ENCODE data around the gene SNX7. TPM values are rescaled to one million over a fixed set of nuclear protein-coding genes. Genes with fewer than 3 reads are reported as not detected.

Gene SNX7, protein sequence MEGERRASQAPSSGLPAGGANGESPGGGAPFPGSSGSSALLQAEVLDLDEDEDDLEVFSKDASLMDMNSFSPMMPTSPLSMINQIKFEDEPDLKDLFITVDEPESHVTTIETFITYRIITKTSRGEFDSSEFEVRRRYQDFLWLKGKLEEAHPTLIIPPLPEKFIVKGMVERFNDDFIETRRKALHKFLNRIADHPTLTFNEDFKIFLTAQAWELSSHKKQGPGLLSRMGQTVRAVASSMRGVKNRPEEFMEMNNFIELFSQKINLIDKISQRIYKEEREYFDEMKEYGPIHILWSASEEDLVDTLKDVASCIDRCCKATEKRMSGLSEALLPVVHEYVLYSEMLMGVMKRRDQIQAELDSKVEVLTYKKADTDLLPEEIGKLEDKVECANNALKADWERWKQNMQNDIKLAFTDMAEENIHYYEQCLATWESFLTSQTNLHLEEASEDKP
- polyA plus RNA-seq: 46.6 TPM
- long read RNA-seq, donor 1, transcript SNX7-201 (9 exons, 1,734 nt): major isoform, 12 of 32 reads
- long read RNA-seq, donor 1, partial matches to known transcripts: 20 of 32 reads
- long read RNA-seq, donor 1, other reads (novel, unspliced or antisense): 0 of 32 reads
- long read RNA-seq, donor 2, transcript SNX7-201 (9 exons, 1,734 nt): major isoform, 18 of 48 reads
- long read RNA-seq, donor 2, partial matches to known transcripts: 30 of 48 reads
- long read RNA-seq, donor 2, other reads (novel, unspliced or antisense): 0 of 48 reads
- long read RNA-seq, donor 3: 0 reads
- long read RNA-seq, donor 4, partial matches to known transcripts: 0 of 2 reads
- long read RNA-seq, donor 4, other reads (novel, unspliced or antisense): 0 of 2 reads
- long read RNA-seq, donor 5, transcript SNX7-201 (9 exons, 1,734 nt): major isoform, 19 of 37 reads
- long read RNA-seq, donor 5, partial matches to known transcripts: 17 of 37 reads
- long read RNA-seq, donor 5, other reads (novel, unspliced or antisense): 0 of 37 reads
- long read RNA-seq, donor 6, transcript SNX7-201 (9 exons, 1,734 nt): major isoform, 21 of 48 reads
- long read RNA-seq, donor 6, partial matches to known transcripts: 27 of 48 reads
- long read RNA-seq, donor 6, other reads (novel, unspliced or antisense): 0 of 48 reads
- long read RNA-seq, donor 7, transcript SNX7-201 (9 exons, 1,734 nt): major isoform, 14 of 31 reads
- long read RNA-seq, donor 7, partial matches to known transcripts: 17 of 31 reads
- long read RNA-seq, donor 7, other reads (novel, unspliced or antisense): 0 of 31 reads
- long read RNA-seq, donor 8, transcript SNX7-201 (9 exons, 1,734 nt): major isoform, 17 of 60 reads
- long read RNA-seq, donor 8, partial matches to known transcripts: 43 of 60 reads
- long read RNA-seq, donor 8, other reads (novel, unspliced or antisense): 0 of 60 reads
- long read RNA-seq, donor 9, transcript SNX7-201 (9 exons, 1,734 nt): major isoform, 21 of 74 reads
- long read RNA-seq, donor 9, partial matches to known transcripts: 53 of 74 reads
- long read RNA-seq, donor 9, other reads (novel, unspliced or antisense): 0 of 74 reads
- long read RNA-seq, donor 10, transcript SNX7-201 (9 exons, 1,734 nt): major isoform, 22 of 56 reads
- long read RNA-seq, donor 10, partial matches to known transcripts: 34 of 56 reads
- long read RNA-seq, donor 10, other reads (novel, unspliced or antisense): 0 of 56 reads
- long read RNA-seq, donor 11, transcript SNX7-201 (9 exons, 1,734 nt): major isoform, 20 of 38 reads
- long read RNA-seq, donor 11, partial matches to known transcripts: 18 of 38 reads
- long read RNA-seq, donor 11, other reads (novel, unspliced or antisense): 0 of 38 reads

DNA sequence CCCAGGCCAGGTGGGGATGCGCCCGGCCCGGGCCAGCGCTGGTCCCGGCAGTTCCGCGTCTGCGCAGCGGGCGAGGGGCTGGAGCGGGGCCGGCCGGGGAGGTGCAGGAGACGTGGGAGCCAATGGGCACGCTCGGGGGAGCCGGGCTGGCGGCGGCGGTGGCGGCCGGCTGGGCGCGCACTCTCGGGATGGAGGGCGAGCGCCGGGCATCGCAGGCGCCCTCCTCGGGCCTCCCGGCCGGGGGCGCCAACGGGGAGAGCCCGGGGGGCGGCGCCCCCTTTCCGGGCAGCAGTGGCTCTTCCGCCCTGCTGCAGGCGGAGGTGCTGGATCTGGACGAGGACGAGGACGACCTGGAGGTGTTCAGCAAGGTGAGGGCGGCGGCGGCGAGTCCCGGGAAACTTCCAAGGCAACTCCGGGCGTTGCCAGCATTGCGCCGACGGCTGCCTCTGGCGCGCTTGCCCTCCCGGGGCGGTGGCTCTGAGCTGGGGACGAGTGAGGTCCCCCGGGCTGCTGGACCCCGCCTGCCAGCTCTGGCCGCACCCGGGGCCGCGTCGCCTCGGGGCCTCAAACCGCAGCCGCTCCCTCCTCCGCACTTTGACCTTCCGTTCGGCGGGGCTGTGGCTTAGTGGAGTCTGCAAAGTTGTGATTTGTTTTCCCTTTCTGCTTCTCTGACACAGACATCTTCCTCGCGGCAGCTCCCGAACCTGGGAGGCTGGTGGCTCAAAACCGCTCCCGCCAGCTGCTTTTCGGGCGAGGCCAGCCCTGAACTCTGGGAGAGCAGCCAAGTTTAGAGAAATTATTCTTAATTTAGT is at the start of gene SNX7:
TSS of gene SNX7 (plus strand) at position 178 of the 812 bp plus-strand sequence. CDS start at position 189, 11 bp downstream.
- H3K9me3 ChIP-seq (ENCODE audit: control insufficient read depth, low read depth, low read length): no peaks in the 10 kb centered on the region
- DNase-seq: peak; percentile 79 to 95
- no peaks in the 10 kb centered on the region for H3K27me3 ChIP-seq (ENCODE audit: control insufficient read depth, insufficient read depth, low read length)
- H3K4me3 ChIP-seq (ENCODE audit: low read length): peak within 1 kb of the TSS; percentile 91
- no peaks in the 10 kb centered on the region for H3K36me3 ChIP-seq (ENCODE audit: control insufficient read depth, insufficient read depth, low read length)
- peaks cover 7% of the 10 kb centered on the region for H3K4me1 ChIP-seq (ENCODE audit: control insufficient read depth, insufficient read depth, low read length)
- peak within 1 kb of the TSS; percentile 99 for H3K27ac ChIP-seq (ENCODE audit: low read length)
- WGBS (ENCODE audit: insufficient coverage, low lambda C conversion rate): no CpG with 5 or more reads among the region's 80 CpGs

DNA sequence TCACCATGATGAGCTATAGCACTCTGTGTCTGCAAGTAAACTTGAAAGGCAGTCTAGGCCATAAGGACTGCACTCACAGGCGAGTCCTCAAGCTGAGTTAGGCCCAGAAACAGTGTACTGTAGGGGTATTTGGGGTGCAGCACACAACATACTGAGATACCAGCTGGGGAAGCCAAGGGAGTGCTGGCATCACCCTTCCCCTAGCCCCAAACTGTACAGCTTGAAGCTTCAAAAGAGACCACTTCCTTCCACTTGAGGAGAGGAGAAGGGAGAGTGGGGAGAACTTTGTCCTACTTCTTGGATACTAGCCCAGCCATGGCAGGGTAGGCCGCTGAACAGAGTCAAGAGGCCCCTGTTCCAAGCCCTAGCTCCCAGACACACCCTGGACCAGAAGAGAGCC is 24.2 kb upstream of the SNX7 start:
- H3K4me1 ChIP-seq (ENCODE audit: control insufficient read depth, insufficient read depth, low read length): no peaks in the 10 kb centered on the region
- H3K9me3 ChIP-seq (ENCODE audit: control insufficient read depth, low read depth, low read length): no peaks in the 10 kb centered on the region
- no peak overlapping the region for H3K27ac ChIP-seq (ENCODE audit: low read length)
- H3K36me3 ChIP-seq (ENCODE audit: control insufficient read depth, insufficient read depth, low read length): no peaks in the 10 kb centered on the region
- H3K27me3 ChIP-seq (ENCODE audit: control insufficient read depth, insufficient read depth, low read length): no peaks in the 10 kb centered on the region
- WGBS (ENCODE audit: insufficient coverage, low lambda C conversion rate): no CpG with 5 or more reads among the region's 2 CpGs
- no peak overlapping the region for H3K4me3 ChIP-seq (ENCODE audit: low read length)
- DNase-seq: no peak

DNA sequence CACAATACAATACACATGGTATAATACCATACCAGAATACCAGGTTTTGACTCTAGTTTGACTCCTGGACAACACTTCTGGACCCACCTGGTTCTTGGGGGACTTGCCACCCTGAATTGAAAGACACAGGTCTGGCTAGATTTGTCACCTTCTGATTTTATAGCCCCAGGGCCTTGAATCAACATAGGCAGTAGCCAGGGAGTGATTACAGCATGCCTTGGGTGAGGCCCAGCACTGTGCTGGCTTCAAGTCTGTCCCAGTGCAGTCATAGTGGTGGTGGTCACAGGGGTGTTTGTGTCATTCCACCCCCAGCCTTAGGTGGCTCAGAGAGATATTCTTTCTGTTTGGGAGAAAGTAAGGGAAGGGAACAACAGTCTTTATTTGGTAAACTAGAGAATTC is 23.3 kb upstream of the SNX7 start:
- H3K4me1 ChIP-seq (ENCODE audit: control insufficient read depth, insufficient read depth, low read length): no peaks in the 10 kb centered on the region
- H3K4me3 ChIP-seq (ENCODE audit: low read length): no peak overlapping the region
- DNase-seq: no peak
- H3K9me3 ChIP-seq (ENCODE audit: control insufficient read depth, low read depth, low read length): no peaks in the 10 kb centered on the region
- no peaks in the 10 kb centered on the region for H3K36me3 ChIP-seq (ENCODE audit: control insufficient read depth, insufficient read depth, low read length)
- no peaks in the 10 kb centered on the region for H3K27me3 ChIP-seq (ENCODE audit: control insufficient read depth, insufficient read depth, low read length)
- H3K27ac ChIP-seq (ENCODE audit: low read length): no peak overlapping the region

DNA sequence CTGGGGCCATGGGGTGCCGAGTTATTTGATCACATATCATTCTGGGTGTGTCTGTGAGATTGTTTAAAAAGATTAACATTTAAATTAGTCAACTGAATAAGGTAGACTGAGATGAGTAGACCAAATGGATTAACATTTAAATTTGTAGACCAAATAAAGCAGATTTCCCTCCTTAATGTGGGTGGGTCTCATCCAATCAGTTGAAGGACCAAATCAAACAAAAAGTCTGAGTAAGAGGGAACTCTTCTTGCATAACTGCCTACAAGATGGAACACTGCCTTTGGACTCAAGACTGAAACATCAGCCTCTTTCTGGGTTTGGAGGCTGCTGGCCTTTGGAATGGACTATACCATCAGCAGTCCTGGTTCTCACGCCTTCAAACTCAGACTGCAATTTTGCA is 17.0 kb upstream of the SNX7 start:
- Histone ChIP-seq H3K27me3 (ENCODE audit: control insufficient read depth, insufficient read depth, low read length) (no peaks in the 10 kb centered on the region), H3K27ac (ENCODE audit: low read length) (no peak overlapping the region), H3K4me3 (ENCODE audit: low read length) (no peak overlapping the region), H3K9me3 (ENCODE audit: control insufficient read depth, low read depth, low read length) (no peaks in the 10 kb centered on the region), H3K36me3 (ENCODE audit: control insufficient read depth, insufficient read depth, low read length) (no peaks in the 10 kb centered on the region), H3K4me1 (ENCODE audit: control insufficient read depth, insufficient read depth, low read length) (no peaks in the 10 kb centered on the region)
- DNase-seq: no peak
- WGBS (ENCODE audit: insufficient coverage, low lambda C conversion rate): 20% methylated on average over 1 of the region's 2 CpGs

DNA sequence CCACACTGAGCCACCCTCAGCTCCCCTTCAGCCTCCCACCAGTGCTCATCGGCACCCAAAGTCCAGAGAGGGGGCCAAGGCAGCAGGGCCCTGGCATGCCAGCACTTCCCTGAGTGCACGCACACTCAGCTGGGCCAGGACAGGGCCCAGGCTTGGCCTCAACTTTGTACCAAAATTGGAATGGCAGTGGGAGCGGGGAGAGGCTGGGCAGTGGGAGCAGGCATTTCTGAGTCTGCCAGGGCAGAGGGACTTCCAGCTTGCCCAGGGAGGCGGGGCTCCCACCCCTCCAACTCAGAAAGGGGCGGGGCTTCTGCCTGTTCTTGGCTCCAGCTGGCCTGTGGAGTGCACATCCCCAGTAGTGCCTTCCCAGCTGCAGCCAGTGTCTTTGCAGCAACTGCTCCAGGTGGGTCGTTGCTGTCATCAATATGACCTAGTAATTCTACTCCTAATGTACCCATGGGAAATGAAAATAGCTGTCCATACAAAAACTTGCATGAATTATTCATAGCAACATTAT is 10.3 kb upstream of the SNX7 start:
- no peak overlapping the region for H3K27ac ChIP-seq (ENCODE audit: low read length)
- H3K27me3 ChIP-seq (ENCODE audit: control insufficient read depth, insufficient read depth, low read length): no peaks in the 10 kb centered on the region
- no peak for DNase-seq
- WGBS (ENCODE audit: insufficient coverage, low lambda C conversion rate): no CpG with 5 or more reads among the region's 6 CpGs
- no peak overlapping the region for H3K4me3 ChIP-seq (ENCODE audit: low read length)
- no peaks in the 10 kb centered on the region for H3K4me1 ChIP-seq (ENCODE audit: control insufficient read depth, insufficient read depth, low read length)
- H3K9me3 ChIP-seq (ENCODE audit: control insufficient read depth, low read depth, low read length): peaks cover 5% of the 10 kb centered on the region
- H3K36me3 ChIP-seq (ENCODE audit: control insufficient read depth, insufficient read depth, low read length): no peaks in the 10 kb centered on the region

DNA sequence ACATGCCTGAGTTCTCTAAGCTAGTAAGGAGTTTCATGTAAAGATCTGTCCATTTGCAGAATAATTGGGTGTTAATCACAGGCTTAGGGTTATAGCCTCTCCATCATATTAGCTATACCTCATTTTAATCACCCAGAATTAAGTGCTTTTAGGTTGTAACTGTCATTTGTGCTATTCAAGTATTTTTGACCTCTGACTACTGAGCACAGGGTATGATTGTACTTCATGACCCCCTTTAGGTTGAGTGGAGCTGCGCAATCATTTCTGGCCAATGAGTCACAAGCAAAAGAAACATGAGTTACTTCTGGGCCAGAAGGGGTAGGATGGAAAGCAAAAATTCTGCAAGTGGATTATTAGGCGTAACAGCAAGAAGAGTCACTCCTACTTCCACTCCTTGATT is 8.4 kb upstream of the SNX7 start:
- no peak overlapping the region for H3K4me3 ChIP-seq (ENCODE audit: low read length)
- H3K4me1 ChIP-seq (ENCODE audit: control insufficient read depth, insufficient read depth, low read length): peaks cover 2% of the 10 kb centered on the region
- H3K36me3 ChIP-seq (ENCODE audit: control insufficient read depth, insufficient read depth, low read length): no peaks in the 10 kb centered on the region
- DNase-seq: no peak
- H3K27ac ChIP-seq (ENCODE audit: low read length): no peak overlapping the region
- WGBS (ENCODE audit: insufficient coverage, low lambda C conversion rate): no CpG with 5 or more reads among the region's 2 CpGs
- peaks cover 5% of the 10 kb centered on the region for H3K9me3 ChIP-seq (ENCODE audit: control insufficient read depth, low read depth, low read length)
- H3K27me3 ChIP-seq (ENCODE audit: control insufficient read depth, insufficient read depth, low read length): no peaks in the 10 kb centered on the region

DNA sequence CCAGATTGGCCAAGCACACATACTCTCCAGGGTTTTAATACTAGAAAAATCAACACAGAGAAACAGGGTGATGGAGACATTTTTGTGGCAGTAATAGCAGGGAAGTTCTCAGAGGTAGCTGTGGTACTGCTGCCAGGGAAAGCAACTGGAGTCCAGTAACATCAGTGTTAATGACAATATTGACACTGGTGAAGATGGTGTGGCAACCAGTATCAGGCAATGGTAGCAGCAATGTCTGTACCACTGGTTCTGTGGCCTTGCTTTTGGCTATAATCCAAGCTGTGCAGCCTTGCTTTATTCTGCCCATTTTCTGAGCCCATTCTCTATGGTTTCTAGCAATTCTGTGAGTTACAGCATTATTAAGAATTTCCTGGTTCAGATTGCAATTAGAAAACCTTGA is 1.6 kb upstream of the SNX7 start:
- Histone ChIP-seq H3K27ac (ENCODE audit: low read length) (no peak overlapping the region), H3K4me3 (ENCODE audit: low read length) (no peak overlapping the region), H3K36me3 (ENCODE audit: control insufficient read depth, insufficient read depth, low read length) (no peaks in the 10 kb centered on the region), H3K27me3 (ENCODE audit: control insufficient read depth, insufficient read depth, low read length) (no peaks in the 10 kb centered on the region), H3K4me1 (ENCODE audit: control insufficient read depth, insufficient read depth, low read length) (peaks cover 7% of the 10 kb centered on the region), H3K9me3 (ENCODE audit: control insufficient read depth, low read depth, low read length) (no peaks in the 10 kb centered on the region)
- DNase-seq: no peak

DNA sequence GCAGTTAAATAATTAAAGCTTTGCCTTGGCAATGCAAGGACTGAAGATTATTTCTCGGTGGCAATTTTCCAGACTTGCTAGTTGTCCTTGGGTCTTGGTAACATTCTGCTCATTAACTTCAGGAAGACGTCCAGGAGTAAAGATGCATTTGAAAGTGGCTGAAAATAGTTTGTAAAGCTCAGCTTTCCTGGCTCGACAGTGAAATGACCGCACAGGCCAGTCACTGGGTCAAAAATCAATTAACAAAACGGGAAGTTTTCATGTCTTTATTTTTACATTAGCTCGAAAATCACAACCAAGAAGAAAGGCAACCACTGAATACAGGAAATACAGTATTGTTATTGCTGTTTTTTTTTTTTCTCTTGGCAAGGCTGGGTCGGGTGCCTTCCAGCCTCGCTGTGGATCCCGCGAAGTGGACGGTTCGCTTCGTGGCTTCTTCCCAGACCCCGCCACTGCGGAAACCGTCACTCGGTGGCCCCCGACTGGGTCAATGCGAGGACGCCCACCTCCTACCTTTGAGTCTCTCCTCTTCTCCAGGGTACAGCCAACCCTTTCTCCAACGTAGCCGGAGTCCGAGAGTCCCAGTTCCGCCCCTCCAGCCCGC is 479 bp upstream of the SNX7 start:
- no peak for DNase-seq
- no peaks in the 10 kb centered on the region for H3K9me3 ChIP-seq (ENCODE audit: control insufficient read depth, low read depth, low read length)
- 0% methylated on average over 1 of the region's 25 CpGs for WGBS (ENCODE audit: insufficient coverage, low lambda C conversion rate)
- no peaks in the 10 kb centered on the region for H3K36me3 ChIP-seq (ENCODE audit: control insufficient read depth, insufficient read depth, low read length)
- H3K4me3 ChIP-seq (ENCODE audit: low read length): peak overlapping the region; percentile 76
- peak overlapping the region; percentile 99 for H3K27ac ChIP-seq (ENCODE audit: low read length)
- H3K27me3 ChIP-seq (ENCODE audit: control insufficient read depth, insufficient read depth, low read length): no peaks in the 10 kb centered on the region
- peaks cover 7% of the 10 kb centered on the region for H3K4me1 ChIP-seq (ENCODE audit: control insufficient read depth, insufficient read depth, low read length)

DNA sequence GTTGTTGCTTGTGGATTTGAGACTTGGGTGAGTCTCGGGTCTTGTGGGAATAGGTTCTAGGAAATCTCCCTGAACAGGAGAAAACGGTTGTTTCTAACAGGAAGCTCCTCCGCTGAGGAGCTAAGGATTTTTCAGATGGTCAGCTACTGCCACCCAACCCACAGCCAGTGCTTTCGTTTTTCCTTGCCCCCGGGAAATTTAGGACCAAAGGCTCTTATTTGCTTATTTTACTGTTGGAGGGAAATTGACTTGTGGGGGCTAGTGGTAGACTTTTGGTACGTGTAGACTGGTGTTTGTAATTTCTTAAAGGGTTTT is 792 bp downstream of the SNX7 start:
- no peaks in the 10 kb centered on the region for H3K36me3 ChIP-seq (ENCODE audit: control insufficient read depth, insufficient read depth, low read length)
- H3K4me1 ChIP-seq (ENCODE audit: control insufficient read depth, insufficient read depth, low read length): peaks cover 7% of the 10 kb centered on the region
- WGBS (ENCODE audit: insufficient coverage, low lambda C conversion rate): no CpG with 5 or more reads among the region's 6 CpGs
- H3K4me3 ChIP-seq (ENCODE audit: low read length): peak overlapping the region; percentile 91
- no peaks in the 10 kb centered on the region for H3K27me3 ChIP-seq (ENCODE audit: control insufficient read depth, insufficient read depth, low read length)
- DNase-seq: no peak
- no peaks in the 10 kb centered on the region for H3K9me3 ChIP-seq (ENCODE audit: control insufficient read depth, low read depth, low read length)
- peak overlapping the region; percentile 99 for H3K27ac ChIP-seq (ENCODE audit: low read length)

Measured in large intestine (tissue), 12 donors.